Measurements from ENCODE around the gene NRXN3.

The NRXN3 gene

DNA sequence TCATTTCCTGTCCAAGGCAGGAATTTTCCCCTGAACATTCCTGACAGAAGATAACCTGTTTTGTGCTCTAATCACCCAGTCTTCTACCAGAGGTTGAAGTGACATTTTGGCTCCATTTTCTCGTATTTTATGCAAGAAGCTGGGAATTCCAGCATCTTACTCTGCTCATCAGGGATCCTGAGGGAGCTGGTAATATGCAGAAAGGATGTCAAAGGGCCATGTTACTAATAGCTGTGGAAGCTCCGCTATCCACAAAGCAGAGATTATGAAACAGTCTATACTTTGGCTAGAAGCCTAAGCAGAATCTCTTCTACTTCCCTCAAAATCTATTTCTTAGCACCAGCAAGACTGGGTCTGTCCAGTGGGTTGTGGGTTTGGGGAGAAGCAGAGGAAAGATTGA, 1428.2 kb downstream of the NRXN3 start:
- no peak for FAIRE-seq

DNA sequence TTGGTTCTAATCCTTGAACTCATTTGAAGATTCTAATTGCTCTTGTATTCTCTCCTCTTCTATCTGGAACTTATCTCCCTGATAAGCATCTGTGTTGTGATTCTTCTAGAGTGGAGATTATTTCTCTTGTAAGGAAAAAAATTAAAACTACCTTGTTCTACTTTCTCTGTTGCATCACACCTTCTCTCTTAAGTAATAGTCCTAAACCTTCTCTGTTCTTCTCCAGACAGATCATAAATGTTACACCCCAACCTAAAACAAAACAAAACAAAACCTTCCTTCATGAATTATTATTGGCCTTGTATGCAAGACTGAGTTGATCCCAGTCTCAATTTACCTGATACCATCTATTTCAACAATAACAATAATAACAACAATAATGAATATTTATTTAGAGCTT, 1429.1 kb downstream of the NRXN3 start:
- FAIRE-seq (no peak), DNase-seq (ENCODE audit: low spot score) (no peak)

More for the DNA sequence above, 1428.2 kb downstream of the NRXN3 start:
- no peak for DNase-seq (ENCODE audit: low spot score)

DNA sequence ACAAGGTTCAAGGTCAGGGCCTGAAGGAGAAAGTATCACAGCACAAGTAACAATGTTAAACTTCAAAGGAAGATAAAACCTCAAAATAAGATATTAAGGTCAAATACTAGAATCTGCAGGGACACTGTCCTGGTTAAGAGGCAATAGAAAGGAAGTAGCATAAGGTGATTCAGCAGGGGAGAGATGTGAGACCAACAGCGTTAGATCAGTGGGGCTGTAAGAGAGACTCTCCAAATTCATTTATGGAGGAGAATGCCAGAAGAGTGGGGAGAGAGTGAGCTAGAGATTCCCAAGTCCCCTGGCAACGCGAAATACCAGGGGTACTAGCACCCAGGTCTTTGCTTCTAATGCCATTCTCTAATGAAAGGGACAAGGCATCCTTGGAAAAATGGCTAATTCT, 1430.2 kb downstream of the NRXN3 start:
- no peak for FAIRE-seq
- no peak for DNase-seq (ENCODE audit: low spot score)

DNA sequence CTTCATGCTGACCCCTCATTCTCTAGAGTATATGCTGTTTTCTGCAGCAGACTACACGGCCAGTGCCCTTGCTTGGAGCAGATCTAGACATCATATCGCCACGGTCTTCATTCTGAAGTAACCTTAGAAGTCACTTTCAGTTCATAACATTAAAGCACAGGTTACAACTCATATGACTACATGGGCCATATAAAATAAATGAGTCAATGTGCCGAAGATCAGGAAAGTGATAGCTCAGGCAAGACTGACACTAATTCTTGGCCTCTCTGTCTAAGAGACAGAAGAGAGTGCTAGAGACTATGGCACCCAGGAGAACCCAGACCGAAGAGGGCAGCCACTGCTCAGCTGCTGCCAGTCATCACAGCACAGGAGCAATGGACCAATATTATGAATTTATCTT, 1431.4 kb downstream of the NRXN3 start:
- no peak for FAIRE-seq

DNA sequence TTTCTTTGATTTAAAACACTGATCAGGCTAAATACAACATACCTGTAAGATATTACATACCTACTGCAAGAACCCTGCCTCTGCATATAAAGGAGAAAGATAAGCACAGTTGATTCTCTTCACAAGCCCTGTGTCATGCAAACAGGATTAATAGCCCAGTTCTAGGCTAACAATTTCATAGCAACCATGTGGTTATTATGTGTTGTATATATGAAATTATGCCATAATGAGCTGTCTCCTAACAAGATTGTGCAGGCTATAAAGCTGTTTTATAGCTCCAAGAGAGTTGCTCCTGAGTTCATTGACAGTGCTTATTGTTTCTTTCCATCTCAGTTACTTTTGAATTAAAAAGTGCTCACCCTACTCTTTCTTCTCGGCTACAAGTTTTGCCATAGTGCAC, 1431.9 kb downstream of the NRXN3 start:
- no peak for FAIRE-seq
- no peak for DNase-seq (ENCODE audit: low spot score)

More for the DNA sequence above, 1431.4 kb downstream of the NRXN3 start:
- DNase-seq (ENCODE audit: low spot score), result no peak

DNA sequence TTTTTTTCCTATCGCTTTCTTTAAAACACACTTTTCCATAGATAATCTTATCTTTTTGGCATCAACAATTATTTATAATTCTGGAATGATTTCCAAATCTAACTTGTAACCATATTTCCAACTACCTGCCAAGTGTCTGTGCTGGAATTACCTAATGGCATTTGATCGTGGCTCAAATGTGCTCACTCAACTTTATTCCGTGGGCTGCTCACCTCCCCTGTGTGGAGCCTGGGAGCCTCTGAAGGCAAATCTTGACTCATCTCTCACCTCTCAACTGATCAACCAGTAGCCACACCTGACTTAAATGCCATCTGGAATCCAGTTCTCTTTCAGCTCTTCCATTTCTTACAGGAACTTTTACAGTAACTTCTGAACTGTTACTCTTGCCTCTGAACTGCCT, 1432.6 kb downstream of the NRXN3 start:
- no peak for FAIRE-seq
- DNase-seq (ENCODE audit: low spot score), result no peak

DNA sequence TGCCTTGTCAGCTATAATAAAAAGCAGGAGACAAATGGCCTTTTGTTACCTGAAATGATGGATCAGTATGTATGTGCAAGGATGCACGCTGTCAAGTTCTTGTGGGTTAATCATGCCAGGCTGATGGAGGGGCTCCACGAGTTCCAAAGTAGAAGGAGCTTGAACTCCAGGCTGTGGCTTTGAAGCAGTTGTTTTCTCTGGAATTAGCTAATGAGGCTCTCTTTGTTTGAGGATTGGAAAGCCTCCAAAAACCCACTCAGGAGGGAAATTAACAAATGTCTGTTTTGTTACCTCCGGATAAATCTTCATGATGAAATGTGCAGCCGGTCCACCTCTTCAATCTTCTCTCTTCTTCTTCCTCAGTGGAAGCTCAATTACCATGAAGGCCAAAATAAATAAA, 1435.7 kb downstream of the NRXN3 start:
- FAIRE-seq (no peak), DNase-seq (ENCODE audit: low spot score) (no peak)

DNA sequence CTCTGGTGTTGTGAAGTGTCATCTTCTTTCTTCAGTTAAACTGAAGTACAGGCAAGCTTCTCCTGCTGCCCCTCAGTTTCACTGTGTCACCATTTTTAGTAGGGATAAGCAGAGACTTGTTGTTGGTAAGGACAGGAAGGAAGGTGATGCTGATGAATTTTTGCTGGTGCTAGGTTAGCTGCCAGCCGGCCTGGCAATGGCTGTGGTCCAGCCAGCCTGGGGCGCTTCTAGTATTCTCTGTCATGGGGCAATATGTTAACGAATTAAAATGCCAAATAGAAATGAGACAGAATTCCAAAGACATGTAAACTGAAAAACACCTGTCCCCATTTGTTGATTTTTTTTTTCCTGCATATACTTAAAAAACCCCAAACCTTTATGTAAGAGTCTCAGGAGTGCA, 1438.3 kb downstream of the NRXN3 start:
- FAIRE-seq (no peak), DNase-seq (ENCODE audit: low spot score) (no peak)

DNA sequence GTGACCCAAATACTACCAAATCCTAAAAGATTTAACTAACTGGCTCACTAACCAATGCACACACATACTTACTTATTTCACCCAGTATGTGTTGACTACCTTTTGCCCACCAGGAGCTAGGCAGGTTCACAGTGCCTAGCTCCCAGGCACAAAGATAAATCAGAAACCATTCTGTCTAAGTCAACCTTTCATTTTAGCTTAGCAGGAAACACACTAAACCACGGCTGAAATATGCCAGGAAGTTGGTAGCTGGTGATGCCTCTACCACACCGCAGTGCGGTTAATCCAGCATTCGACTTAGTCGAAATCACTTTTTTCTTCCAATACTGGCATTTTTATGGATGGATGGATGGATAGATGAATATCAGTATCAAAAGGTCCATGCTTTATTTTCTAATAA, 1443.5 kb downstream of the NRXN3 start:
- FAIRE-seq, result no peak
- DNase-seq (ENCODE audit: low spot score), result no peak

DNA sequence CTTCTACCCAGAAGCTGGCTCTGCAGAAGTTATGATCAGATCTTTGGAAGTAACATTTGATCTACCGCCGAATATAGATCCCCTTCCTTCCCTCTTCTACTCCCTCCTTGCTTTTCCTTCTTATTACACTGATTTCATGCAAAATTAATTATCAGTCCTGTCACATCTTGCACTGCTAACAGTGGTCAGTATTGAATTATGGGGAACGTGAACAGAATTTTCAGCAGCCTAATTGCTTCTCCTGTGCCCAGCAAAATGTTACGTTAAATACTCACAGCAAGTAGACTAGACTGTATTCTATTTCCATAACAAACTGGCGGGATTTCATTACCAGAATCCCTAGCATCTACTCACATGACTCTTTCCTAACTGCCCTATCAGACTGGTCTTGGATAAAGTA, 1444.3 kb downstream of the NRXN3 start:
- FAIRE-seq, result no peak
- no peak for DNase-seq (ENCODE audit: low spot score)

DNA sequence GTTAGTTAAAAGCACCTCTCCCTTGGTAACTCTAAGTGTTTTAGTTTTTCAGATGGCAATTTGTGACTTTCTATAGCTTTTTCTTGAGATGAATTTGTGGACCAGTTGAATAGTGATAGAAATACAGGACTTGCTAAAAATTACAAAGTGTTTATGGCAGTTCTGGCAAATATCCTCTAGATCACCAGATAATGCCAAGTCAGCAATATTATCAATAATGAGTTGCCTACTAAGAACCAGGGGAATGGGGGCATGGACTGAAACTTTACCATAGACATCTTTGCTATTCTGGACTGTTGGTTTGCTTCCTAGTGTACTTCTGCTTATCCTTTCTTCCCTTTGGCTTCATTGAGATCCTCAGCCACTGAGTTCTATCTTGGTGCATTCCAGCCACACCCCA, 1456.9 kb downstream of the NRXN3 start:
- FAIRE-seq (no peak), DNase-seq (ENCODE audit: low spot score) (no peak)

DNA sequence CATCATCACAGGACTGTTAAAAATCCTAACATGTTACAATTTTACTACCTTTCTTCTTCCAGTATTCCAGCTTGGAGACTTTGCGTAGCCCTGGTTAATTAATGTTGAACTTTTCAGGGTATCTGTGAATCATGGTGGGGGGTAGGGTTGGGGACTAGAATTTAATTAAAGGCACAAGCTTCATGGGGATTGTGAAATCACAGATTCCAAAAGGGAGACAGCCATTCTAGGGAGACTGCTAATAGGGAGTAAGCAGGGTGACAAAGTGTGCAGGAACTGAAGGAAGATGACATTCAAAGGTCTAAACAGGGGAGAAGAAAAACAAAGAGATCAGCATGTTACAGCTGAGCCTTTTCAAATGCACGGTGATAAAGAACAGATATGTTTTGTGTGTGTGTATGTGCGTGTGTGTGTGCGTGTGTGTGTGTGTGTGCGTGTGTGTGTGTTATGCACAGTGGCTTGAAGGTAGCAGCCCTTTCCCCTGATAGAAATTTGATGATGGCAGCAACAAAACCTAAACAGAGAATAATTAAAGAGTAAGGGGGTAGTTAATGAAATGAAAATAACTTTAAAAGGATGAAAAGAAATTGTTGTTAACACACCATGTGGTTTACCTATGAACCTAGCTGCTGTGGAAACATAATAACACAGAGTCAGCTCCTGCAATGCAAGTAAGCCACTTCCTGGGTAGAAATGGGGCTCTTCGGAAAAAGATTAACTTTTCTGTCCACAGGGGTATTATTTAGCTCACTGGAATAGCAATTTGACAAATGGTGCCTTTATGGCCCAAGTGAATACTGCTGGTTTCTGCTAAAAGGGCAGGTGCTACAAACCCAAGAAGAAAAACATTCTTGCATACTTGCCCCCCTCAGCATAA, 1459.5 kb downstream of the NRXN3 start:
- DNase-seq (ENCODE audit: low spot score) (no peak), FAIRE-seq (no peak)

DNA sequence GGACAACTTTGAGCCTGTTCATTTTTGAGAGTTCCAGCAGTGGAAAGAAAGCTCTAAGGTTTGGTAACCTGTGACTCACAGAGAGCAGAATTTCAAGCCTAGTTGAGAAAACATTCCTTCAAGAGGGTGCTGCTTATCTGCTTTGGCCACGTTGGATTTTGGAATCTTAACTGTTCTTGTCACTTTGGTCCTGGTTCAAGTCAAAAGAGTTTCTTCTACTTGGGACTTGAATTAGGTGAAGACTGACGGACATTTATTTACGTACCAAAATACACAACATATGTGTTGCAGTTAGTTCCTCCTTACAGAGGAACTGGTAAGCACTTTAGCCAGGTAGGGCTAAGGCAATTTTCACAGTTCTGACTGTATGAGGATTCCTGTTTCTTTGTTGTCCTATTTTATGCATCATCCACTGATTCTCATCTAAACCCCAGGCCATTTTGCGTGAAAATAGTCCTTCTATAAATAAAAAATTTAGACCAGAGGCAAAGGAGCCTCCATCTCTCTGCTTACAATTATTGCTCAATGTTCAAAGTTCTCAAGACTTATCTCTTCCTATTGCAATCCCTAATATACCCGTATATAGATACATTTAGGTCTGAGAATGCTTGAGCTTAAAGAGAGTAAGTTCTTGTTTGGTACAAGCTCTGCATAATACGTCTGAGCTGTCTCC, 1460.3 kb downstream of the NRXN3 start:
- DNase-seq (ENCODE audit: low spot score) (no peak), FAIRE-seq (no peak)

DNA sequence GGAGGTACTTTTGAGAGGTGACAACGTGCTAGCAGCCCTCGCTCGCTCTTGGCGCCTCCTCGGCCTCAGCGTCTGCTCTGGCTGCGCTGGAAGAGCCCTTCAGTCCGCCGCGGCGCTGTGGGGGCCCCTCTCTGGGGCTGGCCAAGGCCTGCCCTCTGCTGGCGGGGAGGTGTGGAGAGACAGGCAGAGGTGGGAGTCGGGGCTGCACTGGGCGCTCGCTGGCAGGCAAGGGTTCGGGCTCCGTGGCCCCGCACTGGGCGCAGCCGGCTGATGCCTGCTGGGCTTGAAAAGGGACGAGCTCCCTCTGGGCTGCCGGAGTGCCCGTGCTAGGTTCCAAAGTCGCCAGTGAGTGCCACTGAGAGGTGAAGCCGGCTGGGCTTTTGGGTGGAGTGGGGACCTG, 1461.1 kb downstream of the NRXN3 start:
- DNase-seq (ENCODE audit: low spot score), result no peak
- FAIRE-seq, result no peak

DNA sequence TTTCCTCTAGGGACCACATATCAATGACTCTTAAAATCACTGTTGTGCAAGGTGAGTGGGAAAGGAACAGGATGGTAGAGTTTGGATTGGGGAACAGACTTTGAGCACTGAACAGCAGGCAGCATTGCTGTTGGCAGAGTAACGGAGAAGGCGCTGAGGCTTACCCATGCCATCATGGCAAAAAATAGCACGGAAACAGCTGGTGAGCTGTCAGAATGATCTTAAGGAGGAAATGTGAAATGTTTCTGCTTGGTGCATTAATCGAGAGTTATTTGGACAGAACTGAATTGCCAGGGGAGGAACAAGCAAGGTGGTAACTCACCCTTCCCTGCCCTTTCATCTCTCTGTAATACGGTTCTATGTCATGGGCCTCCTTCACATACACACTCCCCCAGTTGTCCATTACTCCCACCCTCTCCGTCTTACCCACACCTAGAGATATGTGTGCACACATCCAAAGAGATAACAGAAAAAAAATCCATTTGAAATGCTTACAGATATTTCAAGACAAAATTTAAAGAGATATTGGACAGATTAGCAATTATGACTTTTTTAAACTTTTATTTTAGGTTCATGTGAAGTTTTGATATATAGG, 1468.6 kb downstream of the NRXN3 start:
- DNase-seq (ENCODE audit: low spot score) (no peak), FAIRE-seq (peak; percentile 42)

DNA sequence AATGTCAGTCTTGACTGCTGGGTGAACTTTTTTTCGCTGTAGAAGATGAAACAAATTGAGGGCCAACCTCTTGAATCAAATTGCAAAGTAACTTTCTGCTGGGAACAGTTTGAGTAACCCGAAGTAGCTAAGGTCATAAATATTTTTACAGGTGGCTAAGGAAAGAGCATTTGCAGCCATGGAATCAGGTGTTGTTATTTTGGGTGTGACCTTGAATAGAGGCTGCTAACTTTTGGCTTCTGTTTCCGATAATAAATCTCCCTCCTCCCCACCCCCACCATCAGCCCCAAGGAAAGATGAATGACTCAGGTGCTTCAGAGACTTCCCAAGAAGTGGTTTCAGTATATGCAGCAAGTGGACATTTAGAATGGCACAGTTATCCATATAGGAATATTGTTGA, 1469.4 kb downstream of the NRXN3 start:
- DNase-seq (ENCODE audit: low spot score) (no peak), FAIRE-seq (no peak)

DNA sequence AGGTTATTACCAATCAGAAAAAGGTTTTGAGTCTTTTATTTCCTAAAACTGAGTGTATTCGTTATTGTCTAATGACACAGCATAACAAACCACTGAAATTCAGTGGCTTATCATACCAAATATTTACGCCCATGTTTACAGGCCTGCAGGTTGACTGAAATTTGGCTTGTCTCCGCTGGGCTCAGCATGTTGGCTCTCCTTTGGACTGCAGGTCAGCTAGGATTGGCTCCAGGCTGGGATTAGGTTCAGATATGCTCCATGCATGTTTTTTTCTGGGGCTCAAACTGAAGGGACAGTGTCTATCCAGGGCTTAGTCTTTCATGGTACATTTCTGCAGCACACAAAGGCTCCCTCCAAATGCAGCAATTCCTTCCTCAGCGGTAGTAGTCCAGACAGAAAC, 1471.2 kb downstream of the NRXN3 start:
- no peak for DNase-seq (ENCODE audit: low spot score)
- no peak for FAIRE-seq

DNA sequence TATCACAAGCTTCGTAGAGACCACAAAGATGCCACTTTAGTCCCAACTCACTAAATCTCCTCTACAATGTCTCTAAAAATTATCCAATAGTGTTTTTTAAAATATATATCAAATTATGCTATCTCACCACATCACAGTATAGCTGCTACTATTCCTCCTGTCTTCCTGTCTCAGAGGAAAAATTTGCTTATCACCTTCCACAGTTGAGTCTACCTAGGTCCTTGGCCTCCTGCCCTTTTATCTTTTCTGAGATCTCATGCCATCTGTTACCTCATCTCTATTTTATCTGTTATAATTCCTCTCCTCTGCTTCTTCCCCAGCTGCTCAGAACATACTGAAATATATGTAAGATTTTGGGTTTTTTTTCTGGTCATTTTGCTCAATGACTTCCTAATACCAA, 1473.0 kb downstream of the NRXN3 start:
- no peak for DNase-seq (ENCODE audit: low spot score)
- FAIRE-seq, result no peak

DNA sequence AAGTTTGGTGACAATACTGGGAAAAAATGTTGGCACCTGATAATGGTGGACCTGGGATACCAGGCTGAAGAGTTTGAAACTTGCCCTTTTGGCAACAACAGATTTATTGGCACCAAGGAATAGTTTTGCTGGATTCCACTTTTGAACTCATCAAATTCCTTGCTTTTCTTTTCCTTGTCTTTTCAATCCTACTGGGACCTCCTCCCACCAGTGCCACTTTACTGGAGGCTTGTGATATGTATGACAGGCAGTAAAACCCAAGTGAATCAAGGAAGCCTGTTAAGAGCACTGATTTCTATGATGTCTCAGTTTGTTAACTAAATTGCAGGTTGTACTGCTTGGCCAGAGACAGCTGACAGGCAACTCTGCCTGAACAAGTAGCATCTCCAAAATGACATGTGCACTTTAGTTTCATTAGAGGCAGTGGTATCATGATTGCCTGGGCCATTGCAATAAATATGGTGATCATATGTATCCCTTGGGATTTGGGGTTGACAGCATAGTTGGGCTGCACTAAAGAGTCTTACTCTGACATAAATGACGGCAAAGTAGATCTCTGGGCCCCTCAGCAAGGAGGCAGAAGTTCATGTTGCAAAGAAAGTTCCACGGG, 1475.7 kb downstream of the NRXN3 start:
- no peak for FAIRE-seq
- no peak for DNase-seq (ENCODE audit: low spot score)

DNA sequence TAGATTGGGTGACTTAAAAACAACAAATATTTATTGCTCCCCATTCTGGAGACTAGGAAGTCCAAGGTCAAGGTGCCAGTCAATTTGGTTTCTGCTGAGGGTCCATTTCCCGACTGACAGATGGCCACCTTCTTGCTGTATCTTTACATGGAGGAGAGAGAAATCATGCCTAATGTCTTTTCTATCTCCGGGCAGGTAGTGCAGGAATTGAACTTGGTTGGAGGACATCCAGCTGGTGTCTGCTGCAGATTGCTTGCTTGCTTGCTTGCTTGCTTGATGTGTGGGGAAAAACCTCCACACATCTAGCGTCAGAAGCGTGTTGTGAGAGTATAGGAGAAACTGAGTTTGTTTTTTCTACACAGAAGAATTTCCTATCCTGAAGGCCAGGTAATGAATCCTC, 1479.7 kb downstream of the NRXN3 start:
- FAIRE-seq, result no peak
- no peak for DNase-seq (ENCODE audit: low spot score)

DNA sequence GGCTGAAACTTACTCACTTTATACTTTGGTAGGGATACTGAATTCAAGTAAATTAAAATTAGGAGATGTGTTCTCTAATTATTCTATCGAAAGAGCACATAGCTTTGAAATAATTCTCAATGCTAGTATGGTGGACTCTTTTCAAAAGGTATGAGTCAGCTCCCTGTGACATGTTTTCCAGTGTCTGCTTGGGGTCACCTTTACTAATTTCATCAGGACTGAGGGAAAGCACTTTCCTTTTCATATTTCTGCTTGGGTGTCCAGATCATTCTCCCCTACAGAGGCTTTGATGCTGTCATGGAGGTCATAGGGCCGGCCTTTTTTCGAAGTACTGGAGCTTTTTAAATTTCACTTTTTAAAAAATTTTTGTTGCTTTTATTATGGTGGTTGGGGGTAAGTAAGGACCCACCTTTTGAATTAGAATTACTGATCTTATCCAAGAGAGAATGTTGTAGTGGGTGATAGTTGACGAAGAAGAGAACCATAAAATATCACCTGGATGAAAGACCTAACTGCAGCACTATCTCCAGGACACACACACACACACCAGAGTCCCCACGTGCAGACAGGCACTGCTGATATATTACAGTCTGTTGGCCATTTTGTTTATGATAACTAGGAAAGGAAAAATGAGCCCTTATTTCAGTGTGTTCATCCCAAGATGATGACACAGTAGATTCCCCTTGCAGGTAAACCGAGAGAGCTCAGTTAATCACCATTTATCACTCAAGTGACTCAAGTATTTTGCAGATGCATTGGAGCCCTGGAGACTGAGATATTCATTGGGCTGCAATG, 1482.5 kb downstream of the NRXN3 start:
- FAIRE-seq, result no peak
- DNase-seq (ENCODE audit: low spot score), result no peak

Data from urothelium cell line (cell line).